22Rv1 (cell line): Measurements from ENCODE around the gene AHRR.

Experiments
- H3K27ac ChIP-seq: fragments of 450-650 bp; 2 replicates; pipeline ENCODE4 v1.5.1; 2017
- CTCF ChIP-seq: fragments of 450-650 bp; IDR thresholded peaks from 2 replicates; pipeline ENCODE4 v1.5.1; 2017; ENCODE audit warnings: mild to moderate bottlenecking
- ZFX ChIP-seq: fragments of 450-650 bp; IDR thresholded peaks from 2 replicates; pipeline ENCODE4 v1.6.1; 2017; ENCODE audit warnings: antibody characterized with exemption, borderline replicate concordance

The AHRR gene

GRCh38 chr5:375921-376798, 54.6 kb downstream of the AHRR start:
- TF ChIP-seq ZFX (no peak), CTCF (no peak)
- H3K27ac ChIP-seq, result no peak overlapping the region

GRCh38 chr5:376799-377325, 55.3 kb downstream of the AHRR start:
- TF ChIP-seq CTCF (no peak), ZFX (no peak)
- no peak overlapping the region for H3K27ac ChIP-seq

GRCh38 chr5:377326-377981, 55.9 kb downstream of the AHRR start:
- H3K27ac ChIP-seq, result no peak overlapping the region
- TF ChIP-seq CTCF (no peak), ZFX (no peak)

GRCh38 chr5:378301-378891, 56.9 kb downstream of the AHRR start:
- H3K27ac ChIP-seq, result no peak overlapping the region
- no peak for TF ChIP-seq CTCF
- TF ChIP-seq ZFX, result no peak

GRCh38 chr5:378976-379742, 57.6 kb downstream of the AHRR start:
- no peak overlapping the region for H3K27ac ChIP-seq

More at GRCh38 chr5:378976-379742, 57.6 kb downstream of the AHRR start:
- TF ChIP-seq ZFX (no peak), CTCF (no peak)
